GM21619 (cell line): ENCODE data around the gene CAMSAP2.

ENCODE experiments used
- ATAC-seq: cut with Tn5 transposase; IDR thresholded peaks from one replicate; pipeline ENCODE4 v1.9.1; 2021; ENCODE audit not compliant: unreplicated experiment

The CAMSAP2 gene

DNA sequence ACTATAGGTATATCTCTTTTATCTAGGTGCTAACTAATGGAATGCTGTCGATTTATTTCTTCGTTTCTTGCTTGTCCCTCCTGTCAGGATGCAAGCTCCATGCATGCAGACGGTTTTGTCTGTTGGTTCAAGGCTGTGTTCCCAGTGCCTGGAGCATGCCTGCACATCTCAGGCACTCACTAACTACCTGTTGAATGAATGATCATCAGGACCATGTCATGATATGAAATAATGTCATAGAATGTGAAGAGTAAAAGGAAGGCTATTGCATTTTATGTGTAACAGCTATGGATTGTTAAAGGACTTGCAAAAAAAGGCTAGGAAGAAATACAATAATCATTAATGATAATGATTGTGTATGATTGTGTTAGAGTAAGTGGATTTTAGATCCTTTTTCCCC, 138.3 kb downstream of the CAMSAP2 start:
- ATAC-seq, result no peak

DNA sequence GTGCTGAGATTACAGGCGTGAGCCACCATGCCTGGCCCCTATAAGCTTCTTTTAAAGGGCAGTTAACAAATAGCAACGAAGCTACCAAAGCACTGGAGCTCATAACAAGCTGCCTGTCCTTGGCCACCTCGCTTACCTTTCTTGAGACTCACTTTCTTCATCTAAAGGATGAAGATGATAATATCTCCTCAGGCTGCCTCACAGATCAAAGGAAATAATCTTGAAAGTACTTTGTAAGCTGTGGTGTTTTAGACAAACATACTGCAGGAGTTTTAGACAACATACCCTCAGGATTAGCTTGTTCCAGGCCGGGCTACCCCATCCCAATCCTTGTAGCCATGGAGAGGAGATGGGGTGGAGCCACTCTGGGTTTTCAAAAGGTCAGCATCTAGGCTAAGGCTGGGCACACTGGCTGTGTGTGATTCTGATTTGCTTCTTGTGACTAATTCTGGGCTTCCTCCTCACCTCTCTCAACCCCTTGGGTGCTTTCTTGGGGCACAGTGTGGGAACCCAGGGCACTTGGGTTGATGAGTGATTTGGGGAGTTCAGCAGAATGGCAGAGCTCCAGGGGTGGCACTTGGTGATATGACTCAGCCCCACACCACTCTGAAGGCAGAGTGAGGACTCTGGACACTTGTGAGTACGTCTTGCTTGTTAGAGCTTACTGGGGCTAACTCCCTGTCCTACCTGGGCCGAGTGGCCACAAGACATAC, 139.3 kb downstream of the CAMSAP2 start:
- ATAC-seq, result peak; percentile 55

DNA sequence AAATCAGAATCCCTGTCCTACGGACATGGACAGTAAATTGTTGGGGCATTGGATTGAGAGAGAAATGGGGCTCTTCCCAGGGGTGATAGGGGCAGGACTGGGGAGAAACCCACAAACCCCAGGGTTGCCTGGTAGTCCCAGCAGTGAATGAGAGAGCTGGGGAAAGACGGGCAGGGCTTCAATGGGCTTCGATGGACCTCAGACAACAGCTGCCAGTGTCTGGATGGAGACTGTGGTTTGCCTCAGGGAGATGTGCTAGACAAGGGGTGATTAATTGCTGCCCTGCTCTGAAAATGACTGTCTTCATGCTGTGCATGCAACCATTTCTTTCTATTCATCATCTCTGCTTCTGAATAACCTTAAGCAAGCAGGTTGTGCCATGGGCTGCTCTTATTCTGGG, 141.5 kb downstream of the CAMSAP2 start:
- ATAC-seq, result peak; percentile 56

DNA sequence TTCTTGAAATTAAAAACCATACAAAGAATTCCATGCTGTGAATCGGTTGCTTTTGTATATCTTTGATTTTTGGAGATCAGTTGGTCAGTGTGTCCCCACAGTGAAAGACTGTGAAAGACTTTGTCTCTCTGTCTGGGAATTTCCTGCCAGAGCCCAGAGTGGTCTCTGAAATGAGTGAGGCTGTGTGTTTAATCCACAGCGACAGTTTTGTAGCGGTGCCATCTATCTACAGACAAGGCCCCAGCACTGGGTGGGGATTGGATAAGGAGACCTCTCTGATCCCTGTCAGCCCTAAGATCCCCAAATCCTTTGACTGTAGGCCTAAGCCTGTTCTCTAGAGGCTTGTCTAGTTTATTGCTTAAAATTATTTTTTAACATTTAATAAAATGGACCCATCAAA, 144.4 kb downstream of the CAMSAP2 start:
- no peak for ATAC-seq

DNA sequence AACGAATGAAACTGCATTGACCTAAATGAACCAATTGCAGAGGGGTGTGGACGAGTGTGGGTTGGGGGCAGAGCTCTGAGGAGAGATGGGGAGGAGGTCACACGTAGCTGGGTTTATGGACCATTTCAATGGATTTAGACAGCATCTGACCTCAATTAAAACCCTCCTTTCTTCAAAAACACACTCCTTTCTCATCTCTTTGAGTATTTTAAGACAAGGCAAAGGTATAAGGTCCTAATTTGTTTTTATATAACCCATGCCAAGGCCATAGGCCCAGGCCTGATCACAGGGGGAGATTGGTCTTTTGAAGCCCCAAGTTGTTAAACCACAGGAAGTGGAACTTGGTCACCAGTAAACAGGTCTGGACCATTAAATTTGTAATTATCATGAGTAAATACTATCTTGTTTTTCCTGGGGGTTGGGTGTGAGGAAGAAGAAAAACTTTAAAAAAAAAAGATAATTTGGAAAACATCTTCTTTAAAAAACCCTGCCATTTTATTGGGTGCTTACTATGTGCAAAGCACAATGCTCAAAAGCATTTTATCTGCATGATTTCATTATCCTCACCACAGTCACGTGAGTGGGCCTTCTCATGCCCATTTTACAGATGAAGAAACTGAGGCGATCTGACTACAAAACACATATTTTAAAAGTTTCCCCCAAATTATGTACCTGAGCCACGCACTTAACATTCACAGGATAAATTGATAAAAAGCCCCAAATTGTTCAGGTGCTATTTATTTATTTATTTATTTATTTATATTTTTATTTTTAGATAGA, 147.1 kb downstream of the CAMSAP2 start:
- no peak for ATAC-seq

DNA sequence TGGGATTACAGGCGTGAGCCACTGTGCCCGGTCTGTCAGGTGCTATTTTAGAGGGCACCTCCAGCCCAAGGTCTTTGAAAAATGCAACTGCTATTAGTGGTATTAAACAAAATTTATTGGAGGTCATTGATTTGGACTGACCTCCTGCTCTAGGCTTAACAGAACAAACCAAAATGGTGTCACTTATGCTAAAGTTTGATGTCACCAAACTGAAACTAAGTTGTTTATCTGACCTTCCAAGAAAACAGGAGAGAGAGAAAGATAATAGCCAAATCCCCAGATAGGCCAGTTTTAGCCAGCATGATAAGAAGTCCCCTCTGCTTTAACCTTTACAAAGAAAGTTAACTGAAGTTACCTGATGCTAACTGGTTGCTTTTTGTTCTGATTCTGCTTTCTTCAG, 147.9 kb downstream of the CAMSAP2 start:
- no peak for ATAC-seq

DNA sequence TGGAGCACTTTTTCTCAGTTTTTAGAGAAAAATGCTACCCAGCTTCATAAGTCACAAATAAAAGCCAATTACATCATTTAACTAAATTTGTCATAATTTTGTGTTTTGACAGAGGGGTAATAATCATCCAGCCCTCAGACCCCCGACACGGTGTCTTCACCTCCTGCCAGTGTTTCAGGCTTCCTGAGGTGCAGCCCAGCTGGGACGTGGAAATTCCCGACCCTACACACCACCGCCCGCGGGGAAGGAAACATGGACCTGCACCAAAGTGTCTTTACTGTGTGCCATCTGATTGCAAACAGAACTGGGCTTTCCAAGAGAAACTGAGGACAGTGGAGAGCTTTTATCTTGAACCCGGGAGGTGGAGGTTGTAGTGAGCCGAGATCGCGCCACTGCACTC, 148.3 kb downstream of the CAMSAP2 start:
- ATAC-seq, result no peak

DNA sequence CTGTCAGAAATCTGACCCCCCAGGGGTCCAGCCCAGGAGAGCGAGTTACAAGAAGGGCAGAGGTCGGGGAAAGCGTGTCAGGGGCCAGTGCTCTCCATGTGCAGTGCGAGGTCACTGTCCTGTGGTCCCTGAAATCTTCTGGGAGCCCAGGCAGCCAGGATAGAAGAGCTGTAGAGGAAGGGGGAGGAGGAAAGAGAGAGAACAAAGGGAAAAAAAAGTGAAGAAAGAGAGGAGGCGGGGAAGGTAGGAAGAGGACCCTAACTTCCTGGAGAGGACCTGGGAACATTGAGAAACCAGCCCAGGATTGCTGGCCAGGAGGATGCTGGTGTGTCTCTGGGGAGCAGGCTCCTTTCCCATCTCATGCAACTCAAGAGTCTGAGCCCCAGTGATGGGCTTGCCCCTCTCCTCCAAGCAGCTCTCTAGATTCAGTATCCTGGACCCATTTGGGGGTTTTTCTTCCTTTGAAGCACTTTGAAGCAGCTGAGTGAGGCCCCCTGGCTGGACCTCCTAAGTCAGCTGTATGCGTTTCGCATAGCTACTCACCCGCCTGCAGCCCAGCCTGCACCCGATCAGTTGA, 149.2 kb downstream of the CAMSAP2 start:
- ATAC-seq, result no peak

DNA sequence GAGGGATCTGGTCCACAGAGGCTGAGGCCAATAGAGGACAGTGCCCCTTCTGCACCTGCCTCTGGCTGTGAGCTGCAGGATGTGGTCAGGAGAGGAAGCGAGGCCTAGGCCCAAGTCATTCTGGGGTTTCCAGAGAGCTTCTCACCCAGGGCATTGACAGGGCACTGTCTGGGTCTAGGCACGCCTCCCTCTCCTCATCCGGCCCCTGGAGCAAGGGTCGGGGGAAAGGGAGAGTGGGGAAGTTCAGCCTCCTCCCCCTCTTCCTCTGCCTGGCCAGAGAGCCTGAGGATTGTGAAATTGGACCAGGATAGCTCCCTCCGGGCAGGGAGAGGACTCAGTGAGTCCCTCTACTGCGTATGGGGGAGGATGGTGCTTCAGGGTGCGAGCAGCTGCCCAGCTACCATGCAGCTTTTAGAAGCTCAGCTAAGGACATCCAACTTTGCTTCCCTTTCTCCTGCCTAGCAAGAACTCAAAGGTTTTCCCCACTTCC, 149.7 kb downstream of the CAMSAP2 start:
- ATAC-seq, result peak; percentile 91

DNA sequence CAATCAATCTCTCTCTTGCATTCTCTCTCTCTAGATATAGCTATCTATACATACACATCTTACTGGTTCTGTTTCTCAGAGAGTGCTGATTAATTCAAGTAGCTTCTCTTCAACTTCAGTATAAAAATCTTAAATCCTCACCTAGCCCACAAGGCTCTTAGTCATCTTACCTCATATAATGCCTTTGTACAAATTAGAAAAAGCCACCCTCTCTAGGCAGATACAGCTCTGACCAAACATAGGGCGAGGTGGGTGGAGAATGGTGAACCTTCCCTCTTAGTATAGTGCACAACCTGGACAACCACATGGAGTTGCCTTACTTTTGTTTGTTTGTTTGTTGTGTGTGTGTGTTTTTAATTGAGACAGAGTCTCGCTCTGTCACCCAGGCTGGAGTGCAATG, 150.9 kb downstream of the CAMSAP2 start:
- ATAC-seq, result no peak

DNA sequence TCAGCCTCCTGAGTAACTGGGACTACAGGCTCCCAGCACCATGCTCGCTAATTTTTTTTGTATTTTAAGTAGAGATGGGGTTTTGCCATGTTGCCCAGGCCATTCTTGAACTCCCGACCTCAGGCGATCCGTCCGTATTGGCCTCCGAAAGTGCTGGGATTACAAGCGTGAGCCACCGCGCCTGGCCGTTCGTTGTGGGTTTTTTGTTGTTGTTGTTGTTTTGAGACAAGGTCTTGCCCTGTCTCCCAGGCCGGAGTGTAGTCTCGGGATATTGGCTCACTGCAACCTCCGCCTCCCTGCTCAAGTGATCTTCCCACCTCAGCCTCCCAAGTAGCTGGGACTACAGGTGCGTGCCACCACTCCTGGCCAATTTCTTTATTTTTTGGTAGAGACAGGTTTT, 151.3 kb downstream of the CAMSAP2 start:
- ATAC-seq, result no peak

DNA sequence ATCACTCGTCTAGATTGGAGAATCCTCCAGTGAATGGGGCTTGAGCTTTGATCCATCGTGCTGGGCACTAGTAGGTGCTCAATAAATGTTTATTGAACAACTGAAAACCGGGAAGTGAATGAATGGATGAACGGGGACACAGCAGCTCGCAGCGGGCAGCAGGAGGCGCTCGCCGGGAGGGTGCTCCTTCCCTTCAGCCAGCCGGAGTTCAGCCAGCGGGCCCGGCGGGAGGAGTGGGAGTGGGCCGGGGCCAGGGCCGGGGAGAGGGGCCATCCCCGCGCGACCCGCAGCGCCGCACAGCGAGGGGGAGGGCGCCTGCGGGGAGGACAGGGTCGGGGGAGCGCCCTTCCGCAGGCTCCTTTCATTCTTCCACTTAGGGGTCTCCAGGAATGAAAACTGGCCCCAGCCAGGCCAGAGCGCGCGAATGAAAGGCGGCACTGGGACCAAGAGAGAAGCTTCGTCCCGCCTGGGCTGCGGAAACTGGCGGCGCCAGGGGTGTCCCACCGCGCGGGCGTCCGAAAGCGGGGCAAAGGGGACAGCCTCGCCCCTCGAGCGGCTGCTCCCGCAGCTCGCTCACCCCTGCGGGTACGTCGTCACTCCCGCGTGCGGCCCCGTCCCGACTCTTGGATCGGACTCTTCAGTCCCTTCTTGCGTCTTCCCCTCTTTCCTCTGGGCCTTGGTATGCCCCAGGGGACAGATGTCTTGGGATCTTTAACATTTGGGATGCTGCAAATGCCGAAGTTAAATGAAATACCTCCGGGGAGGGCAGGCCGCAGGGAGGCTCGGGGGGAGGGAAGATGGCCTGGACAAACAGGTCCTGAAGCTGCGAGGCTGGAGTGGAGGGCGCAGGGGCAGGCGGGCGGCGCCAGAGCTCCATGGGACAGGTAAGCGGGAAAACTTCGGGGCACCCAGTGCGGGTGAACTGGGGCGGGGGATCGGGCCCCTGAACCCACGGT, 152.4 kb downstream of the CAMSAP2 start:
- no peak for ATAC-seq

DNA sequence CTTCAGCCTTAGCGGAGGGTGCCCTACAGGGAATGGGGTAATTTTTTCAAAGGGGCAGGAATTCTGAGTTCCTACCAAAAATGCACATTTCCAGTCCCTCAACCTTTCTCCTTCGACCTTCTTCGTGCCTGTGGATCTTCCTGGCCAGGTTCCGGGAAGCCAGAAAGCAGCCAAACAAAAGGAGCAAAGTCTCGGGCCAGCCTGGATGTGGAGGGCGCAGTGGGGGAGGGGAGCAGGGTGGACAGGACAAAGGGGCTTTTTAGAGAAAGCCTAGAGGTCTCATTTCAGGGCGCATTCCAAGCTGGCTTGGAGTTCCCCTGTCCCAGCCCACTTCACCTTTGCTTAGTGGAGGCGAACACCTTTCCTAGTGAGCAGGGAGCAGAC, 153.1 kb downstream of the CAMSAP2 start:
- no peak for ATAC-seq

DNA sequence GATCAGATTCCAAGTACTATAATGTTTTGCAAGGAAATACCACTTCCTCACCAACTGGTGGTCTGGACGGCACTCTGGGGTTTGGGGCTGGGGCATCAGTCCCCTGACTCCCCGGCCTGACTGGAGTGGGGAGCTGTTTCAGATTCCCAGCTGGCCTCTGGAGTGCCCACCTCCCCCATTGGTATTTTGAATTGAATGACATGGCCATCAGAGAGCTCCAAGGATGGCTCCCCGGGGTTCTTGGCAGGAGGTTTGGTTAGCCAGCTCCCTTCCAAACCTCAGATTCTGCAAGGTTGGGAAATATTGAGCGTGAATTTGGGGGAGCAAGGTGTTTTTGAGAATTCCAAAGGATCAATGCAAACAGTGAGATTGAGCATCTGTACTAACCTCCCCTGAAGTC, 153.9 kb downstream of the CAMSAP2 start:
- no peak for ATAC-seq

DNA sequence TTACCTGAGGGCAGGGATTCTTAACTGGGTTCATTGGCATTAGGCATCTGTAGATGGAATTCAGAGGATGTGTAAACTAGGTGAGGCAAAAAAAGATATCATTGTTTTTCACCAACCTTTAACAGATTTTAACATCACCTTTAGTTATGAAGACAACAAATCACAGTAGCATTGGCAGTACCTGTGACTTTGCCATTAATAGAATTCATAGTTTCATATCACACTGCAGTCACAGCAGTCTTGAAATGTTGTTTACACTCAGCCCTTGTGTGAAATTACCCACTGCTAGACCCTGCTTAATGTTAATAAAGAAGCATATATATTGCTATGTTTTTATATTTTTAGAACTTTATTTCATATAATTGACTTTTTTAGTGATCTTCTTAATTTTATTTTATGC, 154.3 kb downstream of the CAMSAP2 start:
- no peak for ATAC-seq

DNA sequence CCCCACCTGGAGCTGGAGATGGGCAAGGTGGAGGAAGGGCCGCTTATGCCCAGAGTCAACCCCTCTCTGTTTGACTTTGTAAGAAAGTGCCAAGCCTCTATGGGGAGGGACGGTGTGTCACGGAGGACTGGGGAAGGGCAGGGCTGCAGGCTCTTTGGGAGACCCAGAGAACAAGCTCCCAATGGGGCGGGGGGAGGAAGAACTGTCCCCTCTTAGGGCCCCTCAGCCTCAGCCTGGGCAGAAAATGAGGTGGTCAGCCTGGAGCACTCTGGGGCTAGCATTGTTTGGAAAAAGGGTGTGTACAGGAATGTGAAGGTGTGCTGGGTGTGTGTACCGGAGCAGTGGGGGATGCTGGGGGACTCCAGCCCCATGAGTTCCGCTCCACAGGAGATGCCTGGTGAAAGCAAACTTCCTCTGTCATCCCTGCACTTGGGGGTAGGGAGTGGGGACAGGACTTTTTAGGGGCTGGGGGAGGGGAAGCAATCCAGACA, 154.8 kb downstream of the CAMSAP2 start:
- ATAC-seq, result no peak

DNA sequence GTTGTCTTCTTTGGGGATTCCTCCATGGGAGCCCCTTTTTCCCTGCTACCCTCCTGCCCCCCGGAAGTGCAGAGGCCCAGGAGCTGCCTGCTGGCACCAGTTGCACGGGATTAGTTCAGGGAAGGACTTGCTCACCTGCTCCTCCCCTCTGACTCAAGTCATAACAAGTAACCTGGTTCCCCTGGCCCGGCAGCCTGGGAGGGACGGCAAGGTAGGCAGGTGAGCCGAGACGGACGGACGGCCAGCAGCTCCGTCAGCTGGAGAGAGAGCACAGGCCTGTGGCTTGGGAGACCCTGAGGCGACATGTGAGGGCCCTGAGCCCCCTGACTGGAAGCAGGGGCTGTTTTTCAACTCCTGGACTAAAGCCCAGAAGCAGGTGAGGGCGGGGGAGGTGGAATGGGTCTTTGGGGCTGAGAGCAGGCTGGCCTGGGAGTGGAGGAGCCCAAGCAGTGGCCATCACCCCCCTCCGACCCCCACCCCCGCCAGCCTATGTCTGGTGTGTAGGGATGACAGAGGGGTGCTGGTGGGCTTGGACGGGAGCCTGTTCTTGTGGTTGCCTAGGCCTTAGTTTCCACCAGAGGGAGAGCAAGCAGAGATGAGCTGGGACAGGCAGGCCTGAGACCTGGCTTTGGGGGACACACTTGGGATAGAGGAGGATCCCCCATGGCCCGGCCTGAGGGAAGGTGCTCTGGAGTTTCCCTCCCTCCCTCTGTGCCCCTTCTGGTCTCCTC, 156.2 kb downstream of the CAMSAP2 start, which contains the start of gene INAVA:
INAVA (plus strand) TSS at position 189 of the 731 bp plus-strand sequence. CDS start 3,501 bp downstream, outside the sequence.
- ATAC-seq, result no peak

DNA sequence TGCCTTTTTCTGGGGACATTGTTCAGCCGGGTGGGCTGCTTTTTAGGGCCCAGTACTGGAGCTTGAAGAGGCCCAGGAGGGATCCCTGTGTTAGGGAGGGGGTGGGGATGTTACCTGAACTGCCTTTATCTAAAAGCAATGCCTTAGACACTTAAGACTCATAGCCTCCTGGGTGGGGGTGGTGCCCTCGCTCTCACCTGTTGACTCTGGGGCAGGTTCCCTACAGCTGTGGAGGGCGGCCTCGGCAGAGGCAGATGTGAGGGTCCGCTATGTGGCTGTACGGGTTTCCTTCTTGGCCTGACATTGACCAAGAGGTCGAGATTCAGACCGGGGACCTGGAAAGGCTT, 156.7 kb downstream of the CAMSAP2 start:
- no peak for ATAC-seq

DNA sequence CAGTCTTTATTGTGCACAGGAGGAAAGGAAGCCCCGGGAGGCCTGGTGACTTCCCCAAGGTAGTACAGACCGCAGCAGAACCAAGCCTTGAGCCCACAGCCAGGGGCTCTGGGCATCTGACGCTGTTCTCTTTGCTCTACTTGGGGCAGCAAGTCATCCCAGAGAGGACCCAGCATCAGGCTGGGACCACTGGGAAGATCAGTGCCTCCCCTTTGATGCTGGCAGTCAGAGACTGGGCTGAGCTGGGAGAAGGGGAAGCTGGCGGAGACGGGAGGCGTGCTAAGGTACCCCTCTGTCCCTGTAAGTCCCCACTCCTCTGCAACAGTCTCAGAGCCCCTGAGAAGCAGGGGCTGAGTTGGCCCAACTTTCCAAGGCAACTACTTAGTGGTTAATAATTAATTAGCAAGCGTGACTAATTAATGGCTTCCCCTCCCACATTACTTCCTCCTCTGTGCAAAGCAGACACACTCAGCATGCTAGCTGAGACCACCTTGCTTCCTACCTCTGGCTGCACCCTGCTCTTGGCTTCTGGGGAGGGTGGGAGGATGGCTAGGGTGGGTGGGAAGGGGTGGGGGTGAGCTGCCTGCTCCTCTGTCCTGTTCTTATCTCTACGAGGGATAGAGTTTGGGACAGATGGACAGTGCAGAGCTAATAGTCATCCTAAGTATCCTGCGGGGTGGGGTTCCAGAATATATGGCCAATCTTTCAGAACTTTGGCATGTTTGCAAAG, 157.3 kb downstream of the CAMSAP2 start:
- ATAC-seq, result peak; percentile 61
